HEK293 (cell line): ENCODE results near the gene LGALS1.

ENCODE experiments used
- GLI2 ChIP-seq: fragments of 450-650 bp; formaldehyde crosslinking; IDR thresholded peaks from 2 replicates; pipeline ENCODE4; 2017; ENCODE audit warnings: missing biosample characterization, missing genetic modification characterization, low read depth, borderline replicate concordance
- HOXC10 ChIP-seq: sonication (generic); formaldehyde crosslinking; IDR thresholded peaks from 2 replicates; pipeline ENCODE4 v1.8.1; 2023; ENCODE audit warnings: mild to moderate bottlenecking, missing genetic modification reagents
- KLF7 ChIP-seq: fragments of 450-650 bp; formaldehyde crosslinking; IDR thresholded peaks from 2 replicates; pipeline ENCODE4 v1.5.1; 2016; ENCODE audit warnings: missing biosample characterization, missing genetic modification characterization, borderline replicate concordance
- OVOL3 ChIP-seq: fragments of 450-650 bp; formaldehyde crosslinking; IDR thresholded peaks from 2 replicates; pipeline ENCODE4 v1.5.1; 2016; ENCODE audit warnings: missing biosample characterization, missing genetic modification characterization
- PRDM10 ChIP-seq: fragments of 450-650 bp; formaldehyde crosslinking; IDR thresholded peaks from 2 replicates; pipeline ENCODE4 v1.5.1; 2016; ENCODE audit warnings: missing biosample characterization, missing genetic modification characterization
- WT1 ChIP-seq: fragments of 450-650 bp; formaldehyde crosslinking; IDR thresholded peaks from 2 replicates; pipeline ENCODE4 v1.5.1; 2016; ENCODE audit warnings: missing biosample characterization, missing genetic modification characterization
- ZBTB8A ChIP-seq: fragments of 450-650 bp; formaldehyde crosslinking; IDR thresholded peaks from 2 replicates; pipeline ENCODE4 v1.5.1; 2016; ENCODE audit warnings: missing biosample characterization, missing genetic modification characterization
- ZNF10 ChIP-seq: fragments of 450-650 bp; formaldehyde crosslinking; IDR thresholded peaks from 2 replicates; pipeline ENCODE4 v1.5.1; 2017; ENCODE audit warnings: missing biosample characterization, missing genetic modification characterization
- ZNF138 ChIP-seq: fragments of 450-650 bp; formaldehyde crosslinking; IDR thresholded peaks from 2 replicates; pipeline ENCODE4 v1.5.1; 2016; ENCODE audit warnings: missing biosample characterization, missing genetic modification characterization, borderline replicate concordance
- ZNF19 ChIP-seq: fragments of 450-650 bp; formaldehyde crosslinking; IDR thresholded peaks from 2 replicates; pipeline ENCODE4; 2016; ENCODE audit warnings: missing biosample characterization, missing genetic modification characterization, low read depth
- ZNF2 ChIP-seq: fragments of 450-650 bp; formaldehyde crosslinking; IDR thresholded peaks from 2 replicates; pipeline ENCODE4 v1.5.1; 2016; ENCODE audit warnings: missing biosample characterization, missing genetic modification characterization
- ZNF239 ChIP-seq: fragments of 450-650 bp; formaldehyde crosslinking; IDR thresholded peaks from 2 replicates; pipeline ENCODE4 v1.5.1; 2016; ENCODE audit warnings: missing biosample characterization, missing genetic modification characterization
- ZNF302 ChIP-seq: fragments of 450-650 bp; formaldehyde crosslinking; IDR thresholded peaks from 2 replicates; pipeline ENCODE4 v1.5.1; 2016; ENCODE audit warnings: missing biosample characterization, missing genetic modification characterization, low read depth
- ZNF311 ChIP-seq: fragments of 450-650 bp; formaldehyde crosslinking; IDR thresholded peaks from 2 replicates; pipeline ENCODE4 v1.5.1; 2017; ENCODE audit warnings: missing biosample characterization, missing genetic modification characterization, borderline replicate concordance
- ZNF335 ChIP-seq: fragments of 450-650 bp; formaldehyde crosslinking; conservative IDR thresholded peaks from 2 replicates; pipeline ENCODE4 v1.5.1; 2016; ENCODE audit warnings: missing biosample characterization, missing genetic modification characterization
- ZNF341 ChIP-seq: fragments of 450-650 bp; formaldehyde crosslinking; IDR thresholded peaks from 2 replicates; pipeline ENCODE4; 2016; ENCODE audit warnings: low read depth, missing biosample characterization, missing genetic modification characterization
- ZNF354C ChIP-seq: fragments of 450-650 bp; formaldehyde crosslinking; IDR thresholded peaks from 2 replicates; pipeline ENCODE4 v1.5.1; 2016; ENCODE audit warnings: missing biosample characterization, missing genetic modification characterization, low read depth, borderline replicate concordance
- ZNF391 ChIP-seq: fragments of 450-650 bp; formaldehyde crosslinking; IDR thresholded peaks from 2 replicates; pipeline ENCODE4 v1.5.1; 2016; ENCODE audit warnings: low read depth, missing biosample characterization, missing genetic modification characterization, borderline replicate concordance
- ZNF404 ChIP-seq: fragments of 450-650 bp; formaldehyde crosslinking; IDR thresholded peaks from 2 replicates; pipeline ENCODE4 v1.5.1; 2017; ENCODE audit warnings: missing biosample characterization, missing genetic modification characterization
- ZNF423 ChIP-seq: fragments of 450-650 bp; formaldehyde crosslinking; IDR thresholded peaks from 2 replicates; pipeline ENCODE4 v1.5.1; 2016; ENCODE audit warnings: missing biosample characterization, missing genetic modification characterization
- ZNF449 ChIP-seq: fragments of 450-650 bp; formaldehyde crosslinking; IDR thresholded peaks from 2 replicates; pipeline ENCODE4 v1.5.1; 2017; ENCODE audit warnings: missing biosample characterization, mild to moderate bottlenecking, missing genetic modification characterization, moderate library complexity
- ZNF48 ChIP-seq: fragments of 450-650 bp; formaldehyde crosslinking; IDR thresholded peaks from 2 replicates; pipeline ENCODE4 v1.5.1; 2016; ENCODE audit warnings: missing biosample characterization, missing genetic modification characterization
- ZNF555 ChIP-seq: fragments of 450-650 bp; formaldehyde crosslinking; conservative IDR thresholded peaks from 2 replicates; pipeline ENCODE4 v1.5.1; 2017; ENCODE audit warnings: missing biosample characterization, mild to moderate bottlenecking, missing genetic modification characterization, inconsistent platforms
- ZNF558 ChIP-seq: fragments of 450-650 bp; formaldehyde crosslinking; IDR thresholded peaks from 2 replicates; pipeline ENCODE4 v1.5.1; 2016; ENCODE audit warnings: missing biosample characterization, missing genetic modification characterization
- ZNF560 ChIP-seq: fragments of 450-650 bp; formaldehyde crosslinking; IDR thresholded peaks from 2 replicates; pipeline ENCODE4 v1.5.1; 2017; ENCODE audit warnings: missing biosample characterization, missing genetic modification characterization, borderline replicate concordance
- ZNF596 ChIP-seq: fragments of 450-650 bp; IDR thresholded peaks from 2 replicates; pipeline ENCODE4 v1.5.0; 2018; ENCODE audit warnings: missing biosample characterization, mild to moderate bottlenecking, missing genetic modification characterization, moderate library complexity
- ZNF610 ChIP-seq: fragments of 450-650 bp; formaldehyde crosslinking; IDR thresholded peaks from 2 replicates; pipeline ENCODE4 v1.5.1; 2016; ENCODE audit warnings: missing biosample characterization, missing genetic modification characterization, borderline replicate concordance
- ZNF639 ChIP-seq: fragments of 450-650 bp; formaldehyde crosslinking; IDR thresholded peaks from 2 replicates; pipeline ENCODE4 v1.5.1; 2016; ENCODE audit warnings: missing biosample characterization, missing genetic modification characterization
- ZNF670 ChIP-seq: fragments of 450-650 bp; formaldehyde crosslinking; IDR thresholded peaks from 2 replicates; pipeline ENCODE4 v1.5.1; 2016; ENCODE audit warnings: missing biosample characterization, missing genetic modification characterization, low read depth
- ZNF707 ChIP-seq: fragments of 450-650 bp; formaldehyde crosslinking; IDR thresholded peaks from 2 replicates; pipeline ENCODE4 v1.5.1; 2016; ENCODE audit warnings: missing biosample characterization, missing genetic modification characterization
- ZSCAN30 ChIP-seq: fragments of 450-650 bp; IDR thresholded peaks from 2 replicates; pipeline ENCODE4 v1.5.1; 2018; ENCODE audit warnings: missing biosample characterization, mild to moderate bottlenecking, missing genetic modification characterization, moderate library complexity
- ZXDB ChIP-seq: fragments of 450-650 bp; formaldehyde crosslinking; IDR thresholded peaks from 2 replicates; pipeline ENCODE4 v1.5.1; 2016; ENCODE audit warnings: missing biosample characterization, missing genetic modification characterization
- TF ChIP-seq, protein P1 (sequence below): fragments of 450-650 bp; formaldehyde crosslinking; IDR thresholded peaks from 2 replicates; pipeline ENCODE4 v1.5.1; 2016; ENCODE audit warnings: missing biosample characterization, missing genetic modification characterization

Gene LGALS1

DNA sequence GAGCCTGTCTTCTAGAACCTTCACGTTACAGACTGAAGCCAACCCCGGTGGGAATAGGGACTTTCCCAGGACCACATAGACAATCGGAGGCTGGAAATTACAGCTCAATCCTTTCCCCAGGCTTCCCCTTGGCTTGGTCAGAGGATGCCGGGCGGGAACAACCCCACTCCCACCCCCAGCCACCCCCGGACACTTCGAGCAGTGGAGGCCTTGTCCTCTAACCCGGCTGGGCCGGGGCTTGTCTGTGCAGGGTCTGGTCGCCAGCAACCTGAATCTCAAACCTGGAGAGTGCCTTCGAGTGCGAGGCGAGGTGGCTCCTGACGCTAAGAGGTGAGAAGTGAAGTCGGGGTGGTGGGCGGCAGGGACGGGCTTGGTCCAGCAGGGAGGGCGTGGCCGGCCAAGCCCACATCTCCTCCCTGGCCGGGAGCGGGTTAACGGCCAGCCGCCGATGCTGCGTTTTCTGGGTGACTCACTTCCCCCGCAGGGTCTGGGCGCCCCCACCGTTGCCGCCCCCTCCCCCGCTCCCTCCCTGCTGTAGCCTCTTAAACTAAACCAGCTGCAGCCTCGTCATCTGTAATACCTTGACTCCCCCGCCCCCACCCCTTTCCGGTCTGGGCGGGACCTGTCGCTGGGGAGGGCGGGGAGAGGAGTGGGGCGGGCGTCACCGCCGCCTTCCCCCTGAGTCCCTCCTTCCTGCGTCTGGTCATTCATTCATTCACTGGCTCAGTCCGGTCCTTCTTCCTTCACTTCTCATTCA lies 1.5 kb downstream of the LGALS1 start (continued):
- TF ChIP-seq ZNF2 (no peak; the same call in 1 of the 2 replicates), ZNF391 (tag by site-specific recombination) (peak; percentile 21; the same call in 1 of the 2 replicates), ZNF449 (tag by site-specific recombination) (peak; percentile 53; the same call in 1 of the 2 replicates), PRDM10 (tag by site-specific recombination) (peak; percentile 95), ZNF354C (no peak), ZNF311 (tag by site-specific recombination) (no peak), ZNF670 (no peak), ZNF341 (tag by site-specific recombination) (0 out of 2 replicates have a peak, but pooled peaks have one; percentile 60), ZNF610 (tag by site-specific recombination) (no peak), KLF7 (tag by site-specific recombination) (peak; percentile 78; the same call in 1 of the 2 replicates), ZNF404 (tag by site-specific recombination) (no peak), ZNF138 (tag by site-specific recombination) (no peak), GLI2 (no peak), ZNF560 (tag by site-specific recombination) (no peak), ZNF48 (no peak), ZNF302 (tag by site-specific recombination) (no peak), ZNF239 (no peak), ZNF423 (tag by site-specific recombination) (no peak), ZNF707 (tag by site-specific recombination) (no peak), ZXDB (tag by site-specific recombination) (peak; percentile 67), ZNF639 (tag by site-specific recombination) (peak; percentile 66), ZSCAN30 (tag by site-specific recombination) (no peak), HOXC10 (no peak), ZNF335 (tag by site-specific recombination) (peak; percentile 17), ZNF558 (no peak), ZNF10 (tag by site-specific recombination) (peak; percentile 8; the same call in 1 of the 2 replicates), ZNF596 (tag by site-specific recombination) (no peak), ZBTB8A (tag by site-specific recombination) (peak; percentile 33; the same call in 1 of the 2 replicates), ZNF19 (tag by site-specific recombination) (no peak), ZNF555 (tag by site-specific recombination) (no peak), OVOL3 (tag by site-specific recombination) (no peak), WT1 (tag by site-specific recombination) (peak; percentile 76)
- TF ChIP-seq, protein P1, sequence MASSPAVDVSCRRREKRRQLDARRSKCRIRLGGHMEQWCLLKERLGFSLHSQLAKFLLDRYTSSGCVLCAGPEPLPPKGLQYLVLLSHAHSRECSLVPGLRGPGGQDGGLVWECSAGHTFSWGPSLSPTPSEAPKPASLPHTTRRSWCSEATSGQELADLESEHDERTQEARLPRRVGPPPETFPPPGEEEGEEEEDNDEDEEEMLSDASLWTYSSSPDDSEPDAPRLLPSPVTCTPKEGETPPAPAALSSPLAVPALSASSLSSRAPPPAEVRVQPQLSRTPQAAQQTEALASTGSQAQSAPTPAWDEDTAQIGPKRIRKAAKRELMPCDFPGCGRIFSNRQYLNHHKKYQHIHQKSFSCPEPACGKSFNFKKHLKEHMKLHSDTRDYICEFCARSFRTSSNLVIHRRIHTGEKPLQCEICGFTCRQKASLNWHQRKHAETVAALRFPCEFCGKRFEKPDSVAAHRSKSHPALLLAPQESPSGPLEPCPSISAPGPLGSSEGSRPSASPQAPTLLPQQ (tag by site-specific recombination) = peak; percentile 64
